Neural progenitor cell (in vitro differentiated cells): ENCODE results near the gene FFAR1.

Experiments used
- EZH2 ChIP-seq: fragments of 200-600 bp; sonication (generic); IDR thresholded peaks from 2 replicates; pipeline ENCODE4 v1.6.1; 2017; ENCODE audit warnings: antibody characterized with exemption, mild to moderate bottlenecking, moderate library complexity
- EZH2phosphoT487 ChIP-seq: fragments of 200-600 bp; sonication (generic); IDR thresholded peaks from 2 replicates; pipeline ENCODE4 v1.6.1; 2017; ENCODE audit warnings: antibody characterized with exemption
- TF ChIP-seq, protein P1 (sequence below): fragments of 200-600 bp; sonication (generic); IDR thresholded peaks from 2 replicates; pipeline ENCODE4 v1.5.1; 2017; ENCODE audit warnings: antibody characterized with exemption, mild to moderate bottlenecking

DNA sequence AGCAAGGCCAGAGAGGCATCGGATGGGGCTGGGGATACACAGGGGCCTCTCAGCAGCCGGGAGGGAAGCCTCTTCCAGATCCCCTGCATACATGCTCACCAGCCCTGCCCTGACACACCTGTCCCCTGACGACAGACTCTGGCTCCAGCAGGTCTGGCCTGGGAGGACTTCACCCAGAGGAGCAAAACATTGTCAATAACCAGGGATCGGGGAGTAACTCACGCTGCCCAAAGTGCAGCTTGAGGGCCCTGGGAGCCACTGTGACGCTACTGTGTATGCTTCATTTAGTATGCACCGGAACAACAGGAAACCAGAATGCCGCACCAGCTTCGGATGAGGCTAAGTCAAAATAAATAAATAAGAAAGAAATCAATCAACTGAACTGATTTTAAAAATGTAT lies 31.1 kb upstream of the FFAR1 start:
- TF ChIP-seq EZH2: no peak
- TF ChIP-seq, protein P1, sequence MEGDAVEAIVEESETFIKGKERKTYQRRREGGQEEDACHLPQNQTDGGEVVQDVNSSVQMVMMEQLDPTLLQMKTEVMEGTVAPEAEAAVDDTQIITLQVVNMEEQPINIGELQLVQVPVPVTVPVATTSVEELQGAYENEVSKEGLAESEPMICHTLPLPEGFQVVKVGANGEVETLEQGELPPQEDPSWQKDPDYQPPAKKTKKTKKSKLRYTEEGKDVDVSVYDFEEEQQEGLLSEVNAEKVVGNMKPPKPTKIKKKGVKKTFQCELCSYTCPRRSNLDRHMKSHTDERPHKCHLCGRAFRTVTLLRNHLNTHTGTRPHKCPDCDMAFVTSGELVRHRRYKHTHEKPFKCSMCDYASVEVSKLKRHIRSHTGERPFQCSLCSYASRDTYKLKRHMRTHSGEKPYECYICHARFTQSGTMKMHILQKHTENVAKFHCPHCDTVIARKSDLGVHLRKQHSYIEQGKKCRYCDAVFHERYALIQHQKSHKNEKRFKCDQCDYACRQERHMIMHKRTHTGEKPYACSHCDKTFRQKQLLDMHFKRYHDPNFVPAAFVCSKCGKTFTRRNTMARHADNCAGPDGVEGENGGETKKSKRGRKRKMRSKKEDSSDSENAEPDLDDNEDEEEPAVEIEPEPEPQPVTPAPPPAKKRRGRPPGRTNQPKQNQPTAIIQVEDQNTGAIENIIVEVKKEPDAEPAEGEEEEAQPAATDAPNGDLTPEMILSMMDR: no peak
- TF ChIP-seq EZH2phosphoT487: no peak
